A549 (cell line): ENCODE data around the gene XRCC3. TPM values are rescaled to one million over a fixed set of nuclear protein-coding genes. Genes with fewer than 3 reads are reported as not detected.

ENCODE experiments used
- ATAC-seq, 2 experiments: fragments of 200-7000 bp in 1 of 2; fragments of >200 bp in 1 of 2; cut with Nextera tagmentation in 1 of 2; cut with Tn5 transposase in 1 of 2; 3 replicates each; pipeline versions ENCODE4 v1.8.0 to v1.9.1; 2018 to 2020; ENCODE audit warnings: mild to moderate bottlenecking in 1 of 2, moderate library complexity in 1 of 2
- CTCF ChIA-PET: fragments of 300-600 bp; sonication (Branson Sonifier 250); formaldehyde crosslinking; extraction: SDS; loops from one replicate; lab custom pipeline; 2021; ENCODE audit warnings: antibody characterized with exemption, inconsistent platforms; lab: Yijun Ruan, JAX
- POLR2A ChIA-PET: fragments of 350-600 bp; formaldehyde crosslinking; extraction: SDS; loops from one replicate; lab custom pipeline; 2021; ENCODE audit warnings: antibody characterized with exemption, inconsistent platforms; lab: Yijun Ruan, JAX
- DNase-seq, 2 experiments: peaks; one replicate each; pipeline versions ENCODE4 v3.0.0 to v3.0.0-alpha.2; 2011 to 2016; ENCODE audit warnings: low read depth in 1 of 2, low spot score in 1 of 2
- FAIRE-seq: peaks from 2 replicates; lab custom pipeline; 2011; peaks lifted over from hg19 to GRCh38; lab: Jason Lieb, UNC
- H3K27ac ChIP-seq, 2 experiments: fragments of >200 bp; sonication (Bioruptor Twin); formaldehyde crosslinking; 3 replicates each; pipeline ENCODE4 v1.5.1; 2016 to 2017
- H3K4me1 ChIP-seq: fragments of >200 bp; sonication (Bioruptor Twin); formaldehyde crosslinking; 3 replicates; pipeline ENCODE4 v1.6.1; 2016
- H3K4me2 ChIP-seq: fragments of >200 bp; sonication (Bioruptor Twin); formaldehyde crosslinking; 3 replicates; pipeline ENCODE4 v1.6.1; 2016
- H3K4me3 ChIP-seq: fragments of >200 bp; sonication (Bioruptor Twin); formaldehyde crosslinking; 3 replicates; pipeline ENCODE4 v1.5.1; 2016
- H3K9me3 ChIP-seq: fragments of >200 bp; sonication (Bioruptor Twin); formaldehyde crosslinking; 3 replicates; pipeline ENCODE4 v1.6.1; 2016
- CEBPB ChIP-seq, 2 experiments: fragments of >200 bp in 1 of 2; sonication (Bioruptor Twin) in 1 of 2; formaldehyde crosslinking in 1 of 2; IDR thresholded peaks; 2 replicates each; pipeline ENCODE4 v1.6.1; 2012 to 2016
- WGBS: methylation state at CpG from one replicate; pipeline ENCODE4 v1.1.6; 2017; ENCODE audit errors: missing lambda C conversion rate; 5-methylcytosine and 5-hydroxymethylcytosine counted together
- polyA plus RNA-seq, 4 experiments: library from polyadenylated mRNA; depleted of rRNA in 3 of 4; stranded (reverse); fragments of >200 nt; fragmentation: RNase III in 1 of 4; extraction: RNeasy Plus Mini Kit Qiagen cat#74134 plus additional on column Dnase treatment in 1 of 4; gene quantifications; 2 replicates in 3 of 4; 3 replicates in 1 of 4; pipeline ENCODE4 v1.2.3, GENCODE V29; 2011 to 2017
- small RNA-seq, 6 experiments: library from RNA; depleted of rRNA; stranded (forward); fragments of <200 nt; gene quantifications; one replicate each; pipeline ENCODE3, GENCODE V24; 2012

XRCC3 gene
- polyA plus RNA-seq, 2 of the 4 experiments (the other 2 are of a cell fraction) = 23.0 to 28.1 TPM

- TF ChIP-seq CEBPB (IDR thresholded peaks at IDR 0.05) = no peak
- ATAC-seq = no peak
- ChIA-PET CTCF (interaction anchor here (0.6 to 1.3 kb wide), 2 partner anchors 31 to 163 kb away, joined by 3 to 4 read pairs; no protein-coding TSS in a partner anchor), POLR2A (no interaction called here)
- FAIRE-seq = no peak
- Histone ChIP-seq H3K9me3 (no peaks in the 10 kb centered on the region), H3K4me1 (peaks cover 10% of the 10 kb centered on the region; the same call in 1 of the 3 replicates), H3K27ac (no peak overlapping the region), H3K4me2 (no peak overlapping the region), H3K4me3 (no peak overlapping the region)
- WGBS = 100% methylated on average over 3 of the region's 3 CpGs
- no peak for DNase-seq
Observed at GRCh38 chr14:103649001-103649400, 66.2 kb downstream of the XRCC3 start.

Small RNAs within 50 kb of the gene (small RNA-seq; reads per million reads assigned to genes)
- gene RF00019 = 0 reads per million in 6 experiments

Other genes starting within 250 kb of the XRCC3 start
- gene CKB, start 192.6 kb downstream of the XRCC3 start, polyA plus RNA-seq (2011; rRNA removed) = 39.4 and 52.3 TPM in 2 replicates
- 63.6 to 79.8 TPM (median 72.0 TPM) in 3 replicates for gene CKB, start 192.6 kb downstream of the XRCC3 start, polyA plus RNA-seq (2017; fragmentation: RNase III; extraction: RNeasy Plus Mini Kit Qiagen cat#74134 plus additional on column Dnase treatment)
- 8.3 TPM in 2 replicates for gene TRMT61A, start 186.3 kb downstream of the XRCC3 start, polyA plus RNA-seq (2011; rRNA removed)
- 19.3 to 20.5 TPM (median 19.4 TPM) in 3 replicates for gene TRMT61A, start 186.3 kb downstream of the XRCC3 start, polyA plus RNA-seq (2017; fragmentation: RNase III; extraction: RNeasy Plus Mini Kit Qiagen cat#74134 plus additional on column Dnase treatment)
- 20.4 and 20.8 TPM in 2 replicates for gene BAG5, start 152.8 kb downstream of the XRCC3 start, polyA plus RNA-seq (2011; rRNA removed)
- 23.8 to 25.4 TPM (median 24.8 TPM) in 3 replicates for gene BAG5, start 152.8 kb downstream of the XRCC3 start, polyA plus RNA-seq (2017; fragmentation: RNase III; extraction: RNeasy Plus Mini Kit Qiagen cat#74134 plus additional on column Dnase treatment)
- gene COA8, start 152.5 kb downstream of the XRCC3 start, polyA plus RNA-seq (2011; rRNA removed) = 23.2 and 29.8 TPM in 2 replicates
- gene COA8, start 152.5 kb downstream of the XRCC3 start, polyA plus RNA-seq (2017; fragmentation: RNase III; extraction: RNeasy Plus Mini Kit Qiagen cat#74134 plus additional on column Dnase treatment) = 32.1 to 38.2 TPM (median 34.9 TPM) in 3 replicates
- 106 and 150 TPM in 2 replicates for gene KLC1, start 86.2 kb downstream of the XRCC3 start, polyA plus RNA-seq (2011; rRNA removed)
- gene KLC1, start 86.2 kb downstream of the XRCC3 start, polyA plus RNA-seq (2017; fragmentation: RNase III; extraction: RNeasy Plus Mini Kit Qiagen cat#74134 plus additional on column Dnase treatment) = 74.8 to 82.9 TPM (median 81.8 TPM) in 3 replicates
- 28.7 and 29.0 TPM in 2 replicates for gene ZFYVE21, start 359 bp upstream of the XRCC3 start, polyA plus RNA-seq (2011; rRNA removed)
- gene ZFYVE21, start 359 bp upstream of the XRCC3 start, polyA plus RNA-seq (2017; fragmentation: RNase III; extraction: RNeasy Plus Mini Kit Qiagen cat#74134 plus additional on column Dnase treatment) = 29.1 to 34.1 TPM (median 33.0 TPM) in 3 replicates
- gene PPP1R13B, start 132.1 kb upstream of the XRCC3 start, polyA plus RNA-seq (2011; rRNA removed) = 2.2 TPM in 2 replicates
- gene PPP1R13B, start 132.1 kb upstream of the XRCC3 start, polyA plus RNA-seq (2017; fragmentation: RNase III; extraction: RNeasy Plus Mini Kit Qiagen cat#74134 plus additional on column Dnase treatment) = 2.7 to 3.6 TPM (median 2.8 TPM) in 3 replicates
- 0.04 and 0.05 TPM in 2 replicates for gene TDRD9, start 213.0 kb upstream of the XRCC3 start, polyA plus RNA-seq (2011; rRNA removed)
- not detected in 3 replicates for gene TDRD9, start 213.0 kb upstream of the XRCC3 start, polyA plus RNA-seq (2017; fragmentation: RNase III; extraction: RNeasy Plus Mini Kit Qiagen cat#74134 plus additional on column Dnase treatment)
- gene RD3L, start 227.1 kb upstream of the XRCC3 start, polyA plus RNA-seq (2011; rRNA removed) = not detected in 2 replicates
- gene RD3L, start 227.1 kb upstream of the XRCC3 start, polyA plus RNA-seq (2017; fragmentation: RNase III; extraction: RNeasy Plus Mini Kit Qiagen cat#74134 plus additional on column Dnase treatment) = not detected in 3 replicates